ENCODE results near the gene IPO9.

The IPO9 gene

GRCh38 chr1:201828820-201829774 lies at the start of gene IPO9:
IPO9 (plus strand) TSS chr1:201829157; CDS start chr1:201829210, 53 bp downstream.
- peak; percentile 96 for DNase-seq

GRCh38 chr1:201779351-201779880 lies 49.5 kb upstream of the IPO9 start:
- DNase-seq: no peak

- no peak for DNase-seq
Measured at GRCh38 chr1:201780952-201781351, 48.0 kb upstream of the IPO9 start.

GRCh38 chr1:201781437-201781836 lies 47.5 kb upstream of the IPO9 start:
- DNase-seq: no peak

GRCh38 chr1:201782353-201782752 lies 46.6 kb upstream of the IPO9 start:
- DNase-seq: no peak

- DNase-seq: no peak
Measured at GRCh38 chr1:201783058-201783457, 45.9 kb upstream of the IPO9 start.

- DNase-seq: no peak
Measured at GRCh38 chr1:201783572-201783971, 45.4 kb upstream of the IPO9 start.

GRCh38 chr1:201785291-201785690 lies 43.7 kb upstream of the IPO9 start:
- DNase-seq: no peak

- DNase-seq: no peak
Measured at GRCh38 chr1:201786824-201787223, 42.1 kb upstream of the IPO9 start.

- DNase-seq: no peak
Measured at GRCh38 chr1:201788296-201788695, 40.7 kb upstream of the IPO9 start.

GRCh38 chr1:201789245-201789644 lies 39.7 kb upstream of the IPO9 start:
- no peak for DNase-seq

GRCh38 chr1:201790261-201790660 lies 38.7 kb upstream of the IPO9 start:
- no peak for DNase-seq

GRCh38 chr1:201791051-201791778 lies 37.7 kb upstream of the IPO9 start:
- DNase-seq: no peak

GRCh38 chr1:201791779-201792173 lies 37.2 kb upstream of the IPO9 start:
- no peak for DNase-seq

- DNase-seq: peak; percentile 56
Measured at GRCh38 chr1:201792534-201793305, 36.2 kb upstream of the IPO9 start.

- no peak for DNase-seq
Measured at GRCh38 chr1:201793306-201793925, 35.5 kb upstream of the IPO9 start.

- DNase-seq: no peak
Measured at GRCh38 chr1:201795066-201795465, 33.9 kb upstream of the IPO9 start.

GRCh38 chr1:201800246-201800645 lies 28.7 kb upstream of the IPO9 start:
- no peak for DNase-seq

- no peak for DNase-seq
Measured at GRCh38 chr1:201806801-201807200, 22.2 kb upstream of the IPO9 start.

GRCh38 chr1:201807958-201808632 lies 20.9 kb upstream of the IPO9 start:
- DNase-seq: no peak

- no peak for DNase-seq
Measured at GRCh38 chr1:201808633-201808990, 20.3 kb upstream of the IPO9 start.

- DNase-seq: no peak
Measured at GRCh38 chr1:201809876-201810275, 19.1 kb upstream of the IPO9 start.
